ENCODE results near the gene IL5RA. TPM values are rescaled to one million over a fixed set of nuclear protein-coding genes. Genes with fewer than 3 reads are reported as not detected.

IL5RA gene
- polyA plus RNA-seq, 1 of the 3 experiments (the other 2 are of a cell fraction) = not detected

Small RNA genes lying within 50 kb of the gene (small RNA-seq; reads per million reads assigned to genes)
- 0 reads per million in 7 experiments for gene RF00416

Other genes with a start within 250 kb of the IL5RA start
- gene TRNT1, start 16.6 kb upstream of the IL5RA start, polyA plus RNA-seq (2012; rRNA removed) = 7.4 and 11.1 TPM in 2 replicates
- 17.5 and 35.2 TPM in 2 replicates for gene CRBN, start 69.3 kb upstream of the IL5RA start, polyA plus RNA-seq (2012; rRNA removed)